GM21717 (cell line): ENCODE results near the gene PPAT.
"Not testable (repeated sequence)": the region's sequence is repeated elsewhere in the genome, so short reads cannot be mapped to it uniquely, and the experiment has no call there.

Experiments used
- ATAC-seq: cut with Tn5 transposase; IDR thresholded peaks from one replicate; pipeline ENCODE4 v1.9.1; 2021; ENCODE audit warnings: mild to moderate bottlenecking, moderate library complexity; ENCODE audit not compliant: unreplicated experiment

Gene PPAT

DNA sequence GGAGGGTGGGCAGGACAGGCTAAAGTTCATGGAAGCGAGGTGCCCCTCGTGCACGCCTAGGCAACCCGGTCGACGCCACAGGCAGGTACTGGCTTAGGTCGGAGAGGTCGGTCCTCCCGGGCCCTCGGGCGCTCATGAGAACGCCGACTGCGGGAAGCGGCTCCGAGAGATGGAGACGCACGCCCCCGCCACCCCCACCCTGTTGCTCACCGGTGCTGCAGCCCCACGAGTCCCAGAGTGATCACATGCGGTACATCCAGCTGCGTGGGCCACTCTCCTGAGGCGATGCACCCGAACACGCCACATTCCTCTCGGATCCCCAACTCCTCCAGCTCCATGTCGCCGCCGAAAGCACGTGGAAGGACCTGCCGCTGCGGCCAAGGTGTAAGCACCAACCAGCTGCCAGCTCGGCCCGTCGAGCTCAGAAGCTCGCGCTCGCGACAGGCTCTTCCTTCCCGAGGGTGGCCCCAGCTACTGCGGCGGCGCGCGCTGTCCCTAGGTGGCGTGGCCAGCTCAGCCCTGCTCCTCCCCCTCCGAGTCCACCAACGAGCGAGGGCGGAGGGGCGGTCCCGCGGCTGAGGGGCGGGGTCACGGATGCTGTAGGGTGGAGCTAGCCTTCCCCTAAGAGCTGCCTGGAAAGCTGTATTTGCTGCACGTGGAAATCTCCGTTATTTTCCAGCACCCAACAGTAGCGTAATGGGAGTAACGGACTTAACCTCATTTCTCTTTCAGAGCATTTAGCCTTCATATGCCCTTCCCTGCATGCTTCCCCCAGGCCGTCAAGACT, at the start of gene PPAT:
TSS of gene PPAT (minus strand) at position 476 of the 787 bp plus-strand sequence. CDS start at position 338, 138 bp downstream.
- ATAC-seq: peak; percentile 75

DNA sequence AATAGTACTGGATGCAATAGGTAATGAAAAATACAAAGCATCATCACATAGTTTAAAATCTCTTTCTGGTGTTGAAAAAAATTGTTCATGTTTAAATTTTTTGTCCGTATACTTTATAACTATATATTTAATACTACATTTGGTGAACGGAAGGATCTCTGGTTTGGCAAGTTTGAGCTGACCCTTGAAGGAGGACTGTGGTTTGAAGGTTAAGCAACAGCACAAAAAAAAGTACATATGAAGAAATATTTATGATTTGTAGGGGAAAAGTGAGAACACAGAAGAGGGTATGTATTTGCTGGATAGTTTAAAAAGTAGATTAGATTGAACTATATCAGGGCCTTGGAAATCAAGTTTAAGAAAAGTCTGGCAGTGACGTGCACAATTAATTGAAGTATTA, 45.3 kb upstream of the PPAT start:
- ATAC-seq: no peak

- ATAC-seq: no peak
These were observed 41.8 kb upstream of the PPAT start for GRCh38 chr4:56477192-56477702.

GRCh38 chr4:56475917-56476316, 40.5 kb upstream of the PPAT start:
- peak; percentile 94 for ATAC-seq

GRCh38 chr4:56469489-56470210, 34.2 kb upstream of the PPAT start:
- no peak for ATAC-seq

DNA sequence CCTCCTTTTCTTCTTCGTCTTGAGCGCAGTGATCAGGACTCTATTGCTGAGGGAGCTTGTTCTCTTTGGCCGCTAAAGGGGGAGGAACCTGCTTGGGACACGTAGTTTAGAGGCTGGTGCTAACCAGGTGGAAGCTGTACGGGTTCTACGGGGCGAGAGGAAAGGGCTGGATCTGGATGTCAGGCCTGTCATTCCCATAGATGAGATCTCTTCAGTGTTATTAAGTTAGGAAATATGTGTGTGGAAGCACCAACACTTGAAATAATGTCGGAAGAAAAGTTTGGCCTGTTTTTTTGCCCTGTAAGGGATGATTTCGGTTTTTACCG, 32.6 kb upstream of the PPAT start:
- ATAC-seq: peak; percentile 58

- peak; percentile 96 for ATAC-seq
These were observed 32.1 kb upstream of the PPAT start, which contains the start of gene SRP72 for GRCh38 chr4:56467284-56468096. Gene SRP72 (plus strand): TSS chr4:56467617. CDS start chr4:56467636, 19 bp downstream.

GRCh38 chr4:56466910-56467283, 31.5 kb upstream of the PPAT start:
- no peak for ATAC-seq

DNA sequence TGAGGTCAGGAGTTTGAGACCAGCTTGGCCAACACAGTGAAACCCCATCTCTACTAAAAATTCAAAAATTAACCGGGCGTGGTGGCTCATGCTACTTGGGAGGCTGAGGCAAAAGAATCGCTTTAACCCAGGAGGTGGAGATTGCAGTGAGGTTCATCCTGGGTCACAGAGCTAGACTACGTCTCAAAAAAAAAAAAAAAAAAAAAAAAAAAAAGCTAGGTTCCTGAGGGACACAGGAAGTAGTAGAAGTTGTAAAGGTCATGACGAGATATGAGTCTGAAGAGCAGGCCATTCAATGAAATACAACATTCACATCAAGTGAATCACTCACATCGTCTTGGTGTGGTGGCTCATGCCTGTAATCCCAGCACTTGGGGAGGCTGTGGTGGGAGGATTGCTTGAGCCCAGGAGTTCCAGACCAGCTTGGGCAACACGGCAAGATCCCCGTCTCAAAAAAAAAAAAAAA, 30.9 kb upstream of the PPAT start:
- ATAC-seq: not testable (repeated sequence)

GRCh38 chr4:56465599-56466295, 30.3 kb upstream of the PPAT start:
- ATAC-seq: no peak

DNA sequence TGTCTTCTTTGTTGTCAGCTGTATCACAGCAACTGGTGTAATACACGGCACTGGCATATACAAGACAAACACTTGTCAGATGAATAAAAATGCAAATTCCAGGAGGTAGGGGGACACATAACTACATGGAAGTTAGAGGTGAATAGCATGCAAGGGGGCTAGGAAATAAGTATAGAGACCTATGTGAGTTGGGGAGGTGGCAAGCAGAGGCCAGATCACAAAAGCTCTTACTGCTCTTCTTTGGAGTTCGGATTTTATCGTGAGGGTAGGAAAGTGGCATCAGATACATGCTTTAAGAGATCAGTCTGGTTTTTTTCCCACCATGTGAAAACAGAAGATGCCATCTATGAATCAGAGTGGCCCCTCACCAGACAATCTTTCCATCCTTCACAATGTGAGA, 29.2 kb upstream of the PPAT start:
- ATAC-seq: no peak

GRCh38 chr4:56463711-56464110, 28.3 kb upstream of the PPAT start:
- no peak for ATAC-seq

DNA sequence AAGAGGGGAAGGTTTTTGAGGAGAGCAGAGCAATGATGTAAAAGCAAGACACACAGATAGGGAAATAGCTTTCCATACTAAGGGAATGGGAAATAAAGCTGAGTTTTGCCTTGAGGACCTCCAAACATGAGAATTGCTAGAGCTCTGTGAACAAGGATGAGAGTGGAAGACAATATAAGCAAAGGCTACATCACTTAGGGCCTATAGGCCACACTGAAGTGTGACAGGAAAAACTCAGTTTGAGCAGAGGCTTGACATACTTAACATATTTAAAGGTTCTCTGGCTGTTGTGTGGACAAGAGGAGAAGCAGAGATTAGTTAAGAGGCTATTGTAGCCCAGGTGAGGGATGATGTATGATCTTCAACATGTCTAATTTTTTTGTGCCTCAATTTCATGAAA, 26.7 kb upstream of the PPAT start:
- no peak for ATAC-seq

DNA sequence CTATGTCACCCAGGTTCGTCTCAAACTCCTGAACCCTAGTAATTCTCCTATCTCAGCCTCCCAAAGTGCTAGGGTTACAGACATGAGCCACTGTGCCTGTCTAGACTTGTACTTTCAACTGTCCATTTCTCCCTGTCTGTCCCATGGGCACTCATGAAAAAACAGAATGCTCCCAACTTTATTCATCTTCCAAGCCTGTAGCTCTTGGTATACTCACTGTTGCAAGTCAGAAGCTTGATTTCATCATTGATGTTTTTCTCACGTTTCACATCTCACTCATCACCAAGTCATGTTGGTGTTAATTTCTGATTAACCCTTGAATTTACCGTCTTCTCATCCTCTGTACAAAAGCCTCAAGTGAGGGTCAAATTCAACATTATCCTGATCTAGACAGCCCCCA, 24.7 kb upstream of the PPAT start:
- no peak for ATAC-seq

- no peak for ATAC-seq
These were observed 14.9 kb upstream of the PPAT start for GRCh38 chr4:56450342-56450741.

DNA sequence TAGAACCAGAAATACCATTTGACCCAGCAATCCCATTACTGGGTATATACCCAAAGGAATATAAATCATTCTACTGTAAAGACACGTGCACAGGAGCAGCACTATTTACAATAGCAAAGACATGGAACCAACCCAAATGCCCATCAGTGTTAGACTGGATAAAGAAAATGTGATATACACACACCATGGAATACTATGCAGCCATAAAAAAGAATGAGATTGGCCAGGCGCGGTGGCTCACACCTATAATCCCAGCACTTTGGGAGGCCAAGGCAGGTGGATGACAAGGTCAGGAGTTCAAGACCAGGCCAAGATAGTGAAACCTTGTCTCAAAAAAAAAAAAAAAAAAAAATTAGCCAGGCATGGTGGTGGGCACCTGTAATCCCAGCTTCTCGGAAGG, 14.1 kb upstream of the PPAT start:
- not testable (repeated sequence) for ATAC-seq

DNA sequence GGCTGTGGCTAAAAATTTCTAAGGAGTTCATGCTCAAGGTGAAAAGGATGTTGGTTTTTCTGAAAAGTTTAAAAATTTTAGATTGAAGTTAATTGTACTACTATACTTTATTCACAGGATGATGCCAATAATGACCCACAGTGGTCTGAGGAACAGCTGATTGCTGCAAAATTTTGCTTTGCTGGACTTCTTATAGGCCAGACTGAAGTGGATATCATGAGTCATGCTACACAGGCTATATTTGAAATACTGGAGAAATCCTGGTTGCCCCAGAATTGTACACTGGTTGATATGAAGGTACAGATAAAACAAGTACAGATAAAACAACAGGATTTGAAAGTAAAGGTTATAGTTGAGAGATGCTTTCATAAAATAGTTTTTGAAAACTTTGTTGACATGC, 12.9 kb upstream of the PPAT start:
- ATAC-seq: no peak

GRCh38 chr4:56445699-56446098, 10.3 kb upstream of the PPAT start:
- no peak for ATAC-seq

GRCh38 chr4:56444719-56445118, 9.3 kb upstream of the PPAT start:
- ATAC-seq: no peak

- no peak for ATAC-seq
These were observed 5.6 kb upstream of the PPAT start for GRCh38 chr4:56440983-56441382.

- ATAC-seq: no peak
These were observed 3.4 kb upstream of the PPAT start for GRCh38 chr4:56438766-56439165.
